ENCODE data around the gene ZNF117.
"Not testable (repeated sequence)": the region's sequence is repeated elsewhere in the genome, so short reads cannot be mapped to it uniquely, and the experiment has no call there.

Gene ZNF117

DNA sequence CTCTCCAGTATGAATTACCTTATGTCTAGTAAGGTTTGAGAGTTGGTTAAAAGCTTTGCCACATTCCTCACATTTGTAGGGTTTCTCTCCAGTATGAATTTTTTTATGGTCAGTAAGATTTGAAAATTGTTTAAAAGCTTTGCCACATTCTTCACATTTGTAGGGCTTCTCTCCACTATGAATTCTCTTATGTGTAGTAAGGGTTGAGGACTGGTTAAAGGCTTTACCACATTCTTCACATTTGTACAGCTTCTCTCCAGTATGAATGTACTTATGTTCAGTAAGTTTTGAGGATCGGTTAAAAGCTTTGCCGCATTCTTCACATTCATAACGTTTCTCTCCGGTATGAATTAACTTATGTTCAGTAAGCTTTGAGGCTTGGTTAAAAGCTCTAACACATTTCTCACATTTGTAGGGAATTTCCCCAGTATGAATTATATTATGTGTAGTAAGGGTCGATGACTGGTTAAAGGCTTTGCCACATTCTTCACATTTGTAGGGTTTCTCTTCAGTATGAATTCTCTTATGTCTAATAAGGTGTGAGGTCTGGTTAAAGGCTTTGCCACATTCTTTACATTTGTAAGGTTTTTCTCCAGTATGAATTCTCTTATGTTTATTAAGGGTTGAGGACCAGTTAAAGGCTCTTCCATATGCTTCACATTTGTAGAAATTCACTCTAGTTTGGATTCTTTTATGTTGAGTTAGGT, 12.2 kb downstream of the ZNF117 start:
- H3K4me3 ChIP-seq (replicated peaks in 1 of 2; ENCODE audit: low read depth in 2 of 2, low read length in 2 of 2): no peak overlapping the region
- TF ChIP-seq, protein P1, sequence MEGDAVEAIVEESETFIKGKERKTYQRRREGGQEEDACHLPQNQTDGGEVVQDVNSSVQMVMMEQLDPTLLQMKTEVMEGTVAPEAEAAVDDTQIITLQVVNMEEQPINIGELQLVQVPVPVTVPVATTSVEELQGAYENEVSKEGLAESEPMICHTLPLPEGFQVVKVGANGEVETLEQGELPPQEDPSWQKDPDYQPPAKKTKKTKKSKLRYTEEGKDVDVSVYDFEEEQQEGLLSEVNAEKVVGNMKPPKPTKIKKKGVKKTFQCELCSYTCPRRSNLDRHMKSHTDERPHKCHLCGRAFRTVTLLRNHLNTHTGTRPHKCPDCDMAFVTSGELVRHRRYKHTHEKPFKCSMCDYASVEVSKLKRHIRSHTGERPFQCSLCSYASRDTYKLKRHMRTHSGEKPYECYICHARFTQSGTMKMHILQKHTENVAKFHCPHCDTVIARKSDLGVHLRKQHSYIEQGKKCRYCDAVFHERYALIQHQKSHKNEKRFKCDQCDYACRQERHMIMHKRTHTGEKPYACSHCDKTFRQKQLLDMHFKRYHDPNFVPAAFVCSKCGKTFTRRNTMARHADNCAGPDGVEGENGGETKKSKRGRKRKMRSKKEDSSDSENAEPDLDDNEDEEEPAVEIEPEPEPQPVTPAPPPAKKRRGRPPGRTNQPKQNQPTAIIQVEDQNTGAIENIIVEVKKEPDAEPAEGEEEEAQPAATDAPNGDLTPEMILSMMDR (IDR thresholded peaks at IDR 0.05; ENCODE audit: low read depth, low read length): no peak

DNA sequence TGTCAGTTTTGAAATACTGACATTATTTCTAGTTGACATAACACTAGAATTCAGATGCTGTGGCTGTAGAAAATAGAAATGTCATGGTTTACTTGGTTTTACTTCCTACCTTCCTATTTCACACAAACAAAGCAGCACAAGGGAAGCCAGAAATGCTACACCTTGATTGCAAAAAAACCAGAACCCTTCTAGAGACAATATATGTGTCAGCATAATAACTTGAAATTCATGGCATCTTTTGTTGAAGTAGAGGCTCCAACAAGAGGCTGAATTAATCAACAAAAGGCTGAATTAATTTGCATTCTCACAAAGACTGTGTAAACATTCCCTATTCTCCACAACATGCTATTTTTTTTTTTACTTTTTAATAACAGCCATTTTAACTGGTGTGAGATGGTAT, 25.2 kb downstream of the ZNF117 start:
- TF ChIP-seq, protein P1 (IDR thresholded peaks at IDR 0.05; ENCODE audit: low read depth, low read length): no peak
- DNase-seq (ENCODE audit: low read depth in 2 of 2): no peak
- H3K4me3 ChIP-seq (replicated peaks in 1 of 2; ENCODE audit: low read depth in 2 of 2, low read length in 2 of 2): no peak overlapping the region

More for the DNA sequence above, 12.2 kb downstream of the ZNF117 start:
- DNase-seq (ENCODE audit: low read depth in 2 of 2): no peak

DNA sequence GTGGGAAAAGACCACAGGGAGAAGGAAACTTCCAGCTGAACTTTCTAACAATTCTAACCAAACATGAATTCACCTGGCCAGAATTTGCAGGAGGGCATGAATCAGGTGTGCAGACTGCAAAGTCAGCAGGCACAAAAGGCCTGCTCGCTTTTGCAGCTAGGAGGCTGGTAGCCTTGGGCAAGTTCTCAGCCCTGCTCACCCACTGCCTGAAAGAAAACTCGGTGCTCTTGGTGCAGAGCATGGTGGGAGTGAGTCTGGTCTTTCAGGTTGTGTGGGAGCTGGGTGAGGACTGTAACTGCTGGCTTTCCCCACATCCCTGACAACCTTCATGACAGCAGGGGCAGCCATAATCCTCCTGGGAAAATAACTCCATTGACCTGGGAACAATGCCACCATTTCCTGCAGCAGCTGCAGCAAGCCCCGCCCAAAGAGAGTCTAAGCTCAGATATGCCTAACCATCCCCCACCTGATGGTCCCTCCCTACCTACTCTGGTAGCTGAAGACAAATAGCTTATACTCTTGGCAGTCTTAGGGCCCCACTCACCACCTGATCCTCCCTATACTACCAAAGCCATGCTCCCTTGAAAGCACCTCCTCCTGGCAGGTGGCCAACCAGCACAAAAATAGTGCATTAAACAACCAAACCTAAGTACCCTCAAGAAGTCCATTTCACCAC, 31.6 kb downstream of the ZNF117 start:
- DNase-seq (ENCODE audit: low read depth in 2 of 2): no peak
- TF ChIP-seq, protein P1 (IDR thresholded peaks at IDR 0.05; ENCODE audit: low read depth, low read length): no peak
- H3K4me3 ChIP-seq (replicated peaks in 1 of 2; ENCODE audit: low read depth in 2 of 2, low read length in 2 of 2): no peak overlapping the region

DNA sequence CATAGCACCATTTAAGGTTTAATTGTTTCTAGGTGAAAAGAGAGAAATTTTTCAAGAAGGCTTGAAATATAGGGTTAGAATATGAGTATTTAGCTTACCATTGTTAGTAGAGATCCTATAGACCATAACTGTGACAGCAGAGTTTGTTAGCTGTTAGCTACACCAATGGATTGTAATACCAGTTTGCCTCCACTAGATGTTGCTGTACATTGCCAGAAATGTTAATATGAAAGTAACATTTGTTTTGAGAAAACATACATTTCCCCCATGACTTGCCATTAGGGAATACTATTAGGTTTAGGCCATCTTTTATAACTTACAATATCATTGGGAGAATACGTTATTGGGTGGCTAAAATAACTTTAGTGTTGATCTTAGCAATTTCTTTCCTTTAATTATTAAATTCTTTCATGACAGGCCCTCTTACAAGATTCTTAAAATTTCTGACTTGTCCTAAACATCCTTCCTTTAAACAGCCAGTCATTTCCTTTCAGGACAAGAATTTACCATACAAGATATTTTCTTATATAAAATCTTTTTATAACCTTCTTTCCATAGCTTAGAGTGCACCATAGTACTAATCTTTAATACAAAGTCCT, 39.5 kb downstream of the ZNF117 start:
- TF ChIP-seq, protein P1 (IDR thresholded peaks at IDR 0.05; ENCODE audit: low read depth, low read length): peak; percentile 73
- DNase-seq (ENCODE audit: low read depth in 2 of 2): peak; percentile 66 to 69
- no peak overlapping the region for H3K4me3 ChIP-seq (replicated peaks in 1 of 2; ENCODE audit: low read depth in 2 of 2, low read length in 2 of 2)

DNA sequence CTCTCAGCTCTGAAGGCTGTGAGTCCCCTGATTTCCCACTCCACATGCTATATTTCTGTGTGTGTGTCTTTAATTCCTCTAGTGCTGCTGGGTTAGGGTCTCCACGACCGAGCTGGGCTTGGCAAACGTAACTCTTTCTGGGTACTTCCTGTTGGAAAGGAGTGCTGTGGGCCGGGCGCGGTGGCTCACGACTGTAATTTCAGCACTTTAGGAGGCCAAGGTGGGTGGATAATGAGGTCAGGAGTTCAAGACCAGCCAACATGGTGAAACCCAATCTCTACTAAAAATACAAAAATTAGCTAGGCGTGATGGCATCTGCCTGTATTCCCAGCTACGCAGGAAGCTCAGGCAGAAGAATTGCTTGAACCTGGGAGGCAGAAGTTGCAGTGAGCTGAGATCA, 40.2 kb downstream of the ZNF117 start:
- DNase-seq (ENCODE audit: low read depth in 2 of 2); H3K4me3 ChIP-seq (replicated peaks in 1 of 2; ENCODE audit: low read depth in 2 of 2, low read length in 2 of 2): not testable (repeated sequence)

DNA sequence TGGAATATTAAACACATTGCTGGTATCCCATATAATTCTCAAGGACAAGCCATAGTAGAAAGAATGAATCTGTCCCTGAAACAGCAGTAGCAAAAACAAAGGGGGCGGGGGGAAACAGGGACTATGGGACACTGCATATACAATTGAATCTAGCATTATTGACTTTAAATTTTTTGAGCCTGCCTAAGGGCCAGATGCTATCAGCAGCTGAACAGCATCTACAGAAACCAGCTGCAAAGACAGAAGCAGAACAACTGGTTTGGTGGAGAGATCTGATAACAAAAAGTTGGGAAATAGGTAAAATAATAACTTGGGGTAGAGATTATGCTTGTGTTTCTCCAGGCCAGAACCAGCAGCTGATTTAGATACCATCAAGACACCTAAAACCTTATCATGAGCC, 42.1 kb downstream of the ZNF117 start:
- not testable (repeated sequence) for DNase-seq (ENCODE audit: low read depth in 2 of 2); H3K4me3 ChIP-seq (replicated peaks in 1 of 2; ENCODE audit: low read depth in 2 of 2, low read length in 2 of 2)

DNA sequence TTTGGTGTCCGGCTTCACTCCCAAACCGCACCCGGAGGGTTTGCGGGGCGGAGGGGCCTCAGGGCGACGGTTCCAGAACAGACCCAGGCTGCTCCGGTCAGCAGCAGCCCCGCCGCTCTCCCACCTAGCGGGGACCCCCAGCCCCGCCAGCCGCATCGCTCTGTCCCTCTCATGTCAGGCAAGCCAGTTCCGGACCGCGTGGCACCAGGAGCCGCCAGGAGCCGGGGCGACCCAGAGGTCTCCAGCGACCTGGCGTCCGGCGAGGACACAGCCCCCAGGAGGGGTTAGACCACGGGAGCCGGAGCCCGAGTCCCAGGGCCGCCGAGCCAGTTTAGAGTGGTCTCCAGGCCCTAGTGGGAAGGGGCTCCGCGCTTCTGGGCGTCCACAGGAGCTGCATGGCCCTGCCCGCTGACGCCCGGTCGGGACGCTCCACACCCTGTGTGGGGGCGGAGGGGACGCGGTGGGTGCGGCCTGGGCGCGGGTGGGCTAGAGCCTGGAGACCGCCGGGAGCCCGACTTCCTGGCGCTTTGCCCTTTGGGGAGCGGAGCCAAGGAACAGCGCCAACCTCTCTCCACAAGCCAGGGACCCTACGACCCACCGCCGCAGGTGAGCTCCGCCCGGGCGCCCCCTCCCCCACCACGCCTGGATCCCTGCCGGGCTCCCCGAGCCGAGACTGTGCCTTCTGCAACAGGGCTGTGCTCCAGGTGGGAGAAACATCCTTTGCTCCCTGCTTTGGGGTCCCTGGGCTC, 43.4 kb downstream of the ZNF117 start:
- TF ChIP-seq, protein P1 (IDR thresholded peaks at IDR 0.05; ENCODE audit: low read depth, low read length): no peak
- H3K4me3 ChIP-seq (replicated peaks in 1 of 2; ENCODE audit: low read depth in 2 of 2, low read length in 2 of 2): peak overlapping the region; percentile 14 to 15

More for the DNA sequence above, 43.4 kb downstream of the ZNF117 start:
- DNase-seq (ENCODE audit: low read depth in 2 of 2): no peak

Data from cardiac fibroblast (primary cell).